ENCODE data around the gene LRMDA. TPM values are rescaled to one million over a fixed set of nuclear protein-coding genes. Genes with fewer than 3 reads are reported as not detected.
A peak's percentile ranks its signal among the peaks of the same experiment; 100 is the strongest.

The LRMDA gene
- total RNA-seq, 1 donor: under 0.01 TPM

DNA sequence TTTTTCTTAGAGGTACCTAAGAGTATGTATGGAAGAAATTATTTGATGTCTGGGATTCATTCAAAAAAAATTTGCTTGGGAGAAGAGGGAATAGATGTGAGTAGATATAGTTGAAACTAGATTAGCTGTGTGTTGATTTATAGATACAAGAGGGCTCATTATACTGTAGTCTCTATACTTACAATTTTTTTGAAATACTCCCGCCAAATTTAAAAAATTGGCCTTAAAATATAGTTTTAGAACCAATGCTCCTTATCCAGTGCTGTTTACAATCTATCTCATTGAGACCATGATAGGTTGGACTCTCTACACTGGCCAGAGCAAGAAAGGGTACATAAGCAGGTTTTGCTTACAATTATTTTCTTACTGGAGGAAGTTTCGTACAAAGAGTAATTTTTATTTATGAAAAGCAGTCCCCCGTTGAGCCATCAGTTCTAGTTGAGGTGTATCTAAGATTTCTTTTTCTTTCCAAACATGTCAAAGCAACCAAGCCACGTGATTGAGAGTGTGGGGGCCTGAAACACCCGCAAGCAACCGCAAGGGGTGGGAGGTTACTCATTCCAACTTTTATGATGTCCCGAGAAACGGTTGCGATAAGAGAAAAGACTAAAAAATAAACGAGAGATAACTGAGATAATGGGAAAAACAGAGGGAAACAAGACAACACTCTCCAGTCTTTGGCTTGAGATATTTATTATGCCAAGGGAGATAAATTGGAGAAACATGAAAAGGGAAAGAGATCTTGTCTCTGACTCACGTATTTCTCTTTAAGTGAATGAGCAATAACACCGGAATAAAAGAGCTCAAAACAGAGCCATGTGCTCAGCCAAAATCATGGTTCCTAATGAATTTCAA, 729.2 kb downstream of the LRMDA start:
- no peak overlapping the region for H3K4me3 ChIP-seq (ENCODE audit: low read depth, low read length)
- peak; percentile 79 for DNase-seq (ENCODE audit: low read depth)
- TF ChIP-seq, protein P1, sequence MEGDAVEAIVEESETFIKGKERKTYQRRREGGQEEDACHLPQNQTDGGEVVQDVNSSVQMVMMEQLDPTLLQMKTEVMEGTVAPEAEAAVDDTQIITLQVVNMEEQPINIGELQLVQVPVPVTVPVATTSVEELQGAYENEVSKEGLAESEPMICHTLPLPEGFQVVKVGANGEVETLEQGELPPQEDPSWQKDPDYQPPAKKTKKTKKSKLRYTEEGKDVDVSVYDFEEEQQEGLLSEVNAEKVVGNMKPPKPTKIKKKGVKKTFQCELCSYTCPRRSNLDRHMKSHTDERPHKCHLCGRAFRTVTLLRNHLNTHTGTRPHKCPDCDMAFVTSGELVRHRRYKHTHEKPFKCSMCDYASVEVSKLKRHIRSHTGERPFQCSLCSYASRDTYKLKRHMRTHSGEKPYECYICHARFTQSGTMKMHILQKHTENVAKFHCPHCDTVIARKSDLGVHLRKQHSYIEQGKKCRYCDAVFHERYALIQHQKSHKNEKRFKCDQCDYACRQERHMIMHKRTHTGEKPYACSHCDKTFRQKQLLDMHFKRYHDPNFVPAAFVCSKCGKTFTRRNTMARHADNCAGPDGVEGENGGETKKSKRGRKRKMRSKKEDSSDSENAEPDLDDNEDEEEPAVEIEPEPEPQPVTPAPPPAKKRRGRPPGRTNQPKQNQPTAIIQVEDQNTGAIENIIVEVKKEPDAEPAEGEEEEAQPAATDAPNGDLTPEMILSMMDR (IDR thresholded peaks at IDR 0.05; ENCODE audit: insufficient read depth, low read depth, low read length): no peak

DNA sequence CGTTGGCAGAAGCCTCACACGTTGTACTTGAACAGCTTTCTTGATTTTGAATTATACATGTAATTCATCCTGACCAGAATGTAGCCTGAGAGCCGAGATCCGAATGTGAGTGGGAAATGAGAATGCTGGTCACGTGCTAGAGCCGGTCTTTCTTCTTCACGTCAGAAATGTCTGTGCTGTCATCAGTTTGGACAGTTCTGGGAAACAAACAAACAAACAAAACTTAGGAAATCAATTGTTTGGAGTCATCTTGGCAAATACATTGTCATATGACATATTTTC, 729.8 kb downstream of the LRMDA start:
- H3K4me3 ChIP-seq (ENCODE audit: low read depth, low read length): no peak overlapping the region
- DNase-seq (ENCODE audit: low read depth): no peak
- TF ChIP-seq, protein P1 (IDR thresholded peaks at IDR 0.05; ENCODE audit: insufficient read depth, low read depth, low read length): no peak

DNA sequence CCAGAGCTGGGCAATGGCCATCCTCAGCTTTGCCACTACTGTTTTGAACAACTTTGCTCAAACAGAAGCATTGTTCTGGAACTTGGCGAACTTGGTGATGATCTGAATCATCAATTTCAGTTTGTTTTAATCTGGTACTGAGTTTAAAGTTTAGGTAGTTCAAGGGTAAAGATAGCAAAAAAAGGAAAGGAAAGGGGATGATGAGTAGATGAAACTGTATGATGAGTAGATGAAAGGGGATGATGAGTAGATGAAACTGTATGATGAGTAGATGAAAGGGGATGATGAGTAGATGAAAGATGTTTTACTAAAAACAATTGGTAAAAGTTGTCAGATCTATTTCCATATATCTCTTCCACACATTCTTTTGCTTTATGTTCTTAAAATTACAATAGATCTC, 737.0 kb downstream of the LRMDA start:
- TF ChIP-seq, protein P1 (IDR thresholded peaks at IDR 0.05; ENCODE audit: insufficient read depth, low read depth, low read length): no peak

DNA sequence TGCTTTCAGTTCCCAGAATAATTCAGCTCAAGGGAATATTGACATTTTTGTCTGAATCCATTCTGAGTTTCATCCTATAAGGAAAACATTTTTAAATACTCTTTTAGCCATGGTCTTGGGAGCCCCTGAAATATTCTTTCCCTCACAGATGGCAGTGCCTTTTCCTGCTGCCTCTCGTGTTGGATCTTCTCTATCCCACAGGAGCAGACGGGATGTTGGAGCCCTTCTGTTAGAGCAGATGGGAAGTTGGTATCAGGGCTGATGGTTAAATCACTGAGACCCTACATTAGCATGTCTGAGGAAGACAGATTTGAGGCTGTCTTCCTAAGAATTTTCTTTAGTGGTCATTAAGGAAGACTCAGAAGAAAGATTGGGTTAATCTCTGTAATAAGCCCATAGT, 737.8 kb downstream of the LRMDA start:
- DNase-seq (ENCODE audit: low read depth): no peak
- no peak overlapping the region for H3K4me3 ChIP-seq (ENCODE audit: low read depth, low read length)
- TF ChIP-seq, protein P1 (IDR thresholded peaks at IDR 0.05; ENCODE audit: insufficient read depth, low read depth, low read length): no peak

More for the DNA sequence above, 737.0 kb downstream of the LRMDA start:
- DNase-seq (ENCODE audit: low read depth): no peak
- H3K4me3 ChIP-seq (ENCODE audit: low read depth, low read length): no peak overlapping the region

DNA sequence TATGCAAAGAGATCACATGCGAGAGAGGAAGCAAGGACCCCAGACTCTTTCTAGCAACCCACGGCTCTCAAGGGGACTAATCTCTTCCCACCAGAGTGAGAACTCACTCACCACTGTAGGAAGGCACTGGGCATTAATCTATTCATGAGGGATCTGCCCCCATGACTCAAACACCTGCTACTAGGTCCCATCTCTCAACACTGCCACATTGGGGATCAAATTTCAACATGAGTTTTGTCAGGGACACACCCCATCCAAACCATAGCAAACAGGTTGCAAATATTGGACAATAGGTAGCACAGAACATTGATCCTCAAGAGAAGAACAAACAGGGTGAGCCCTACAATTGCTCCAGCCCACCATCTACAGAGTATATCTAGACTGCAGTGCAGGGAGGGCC, 740.6 kb downstream of the LRMDA start:
- TF ChIP-seq, protein P1 (IDR thresholded peaks at IDR 0.05; ENCODE audit: insufficient read depth, low read depth, low read length): no peak
- DNase-seq (ENCODE audit: low read depth): no peak
- no peak overlapping the region for H3K4me3 ChIP-seq (ENCODE audit: low read depth, low read length)

DNA sequence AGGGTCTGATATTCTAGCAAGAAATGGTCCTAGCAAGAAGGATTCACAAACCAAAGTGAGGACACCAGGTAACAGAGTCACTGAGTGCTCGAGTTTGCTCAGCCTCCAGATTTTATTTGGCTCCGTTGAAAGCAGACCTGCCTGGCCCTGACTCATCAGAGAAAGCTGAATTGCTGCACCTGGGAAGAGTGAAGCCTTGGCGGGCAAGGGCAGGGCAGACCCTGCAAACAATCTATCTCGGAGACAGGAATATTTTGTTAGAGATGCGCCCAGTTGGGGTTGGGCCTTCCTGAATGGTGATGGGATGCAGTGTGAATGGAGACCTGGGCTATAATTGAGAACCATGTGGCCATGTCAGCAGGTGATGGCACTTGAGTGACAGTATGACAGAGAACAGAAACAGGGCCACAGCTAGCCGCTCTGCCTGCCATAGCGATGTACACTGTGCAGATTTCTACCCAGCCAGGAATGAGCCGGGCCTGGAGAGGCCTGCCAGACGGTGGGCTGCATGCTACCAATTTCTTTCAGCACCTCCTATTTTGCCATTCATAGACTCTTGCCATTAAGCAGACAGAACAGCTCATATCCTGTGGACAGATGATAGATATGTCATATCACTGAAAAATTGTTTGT, 744.2 kb downstream of the LRMDA start:
- TF ChIP-seq, protein P1 (IDR thresholded peaks at IDR 0.05; ENCODE audit: insufficient read depth, low read depth, low read length): no peak
- no peak for DNase-seq (ENCODE audit: low read depth)
- no peak overlapping the region for H3K4me3 ChIP-seq (ENCODE audit: low read depth, low read length)

All from fibroblast of villous mesenchyme (primary cell).